ENCODE measurements around the gene LRMDA.

DNA sequence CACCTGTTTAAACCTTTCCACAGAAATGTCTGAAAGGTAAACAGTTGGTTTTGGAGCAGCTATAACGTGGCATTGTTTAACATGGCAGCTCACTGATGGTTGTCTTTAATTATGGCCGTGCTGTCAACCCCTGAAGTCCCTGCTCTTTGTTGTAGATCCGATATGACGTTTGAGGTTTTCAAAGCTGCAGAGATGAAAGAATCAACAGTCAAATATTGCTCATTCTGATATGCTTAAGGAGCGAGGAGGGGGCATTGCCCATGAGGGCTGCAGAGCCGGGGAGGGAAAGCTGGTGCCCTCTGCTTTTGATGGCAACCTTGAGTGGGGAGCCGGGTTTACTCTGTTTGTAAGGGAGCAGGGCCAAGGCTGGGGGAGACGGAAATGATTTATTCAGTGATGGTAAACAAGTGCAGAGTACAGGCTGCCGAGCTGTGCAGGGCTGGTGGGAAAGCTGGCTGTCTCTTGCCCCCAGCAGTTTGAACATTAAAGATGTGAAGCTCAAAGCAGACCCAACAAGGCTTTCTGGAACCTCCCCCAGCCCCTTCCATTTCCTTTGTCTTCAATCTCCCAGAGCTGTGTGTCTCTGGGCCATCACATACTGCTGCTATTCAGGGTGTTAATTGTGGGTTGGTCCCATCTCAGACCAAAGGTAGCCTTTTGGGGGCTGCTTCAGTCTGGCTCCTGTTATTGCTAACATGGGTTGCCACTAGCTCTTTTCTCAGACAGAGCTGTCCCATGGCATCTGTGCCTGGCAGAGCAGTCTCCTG lies 345.5 kb downstream of the LRMDA start:
- TF ChIP-seq, protein P1, sequence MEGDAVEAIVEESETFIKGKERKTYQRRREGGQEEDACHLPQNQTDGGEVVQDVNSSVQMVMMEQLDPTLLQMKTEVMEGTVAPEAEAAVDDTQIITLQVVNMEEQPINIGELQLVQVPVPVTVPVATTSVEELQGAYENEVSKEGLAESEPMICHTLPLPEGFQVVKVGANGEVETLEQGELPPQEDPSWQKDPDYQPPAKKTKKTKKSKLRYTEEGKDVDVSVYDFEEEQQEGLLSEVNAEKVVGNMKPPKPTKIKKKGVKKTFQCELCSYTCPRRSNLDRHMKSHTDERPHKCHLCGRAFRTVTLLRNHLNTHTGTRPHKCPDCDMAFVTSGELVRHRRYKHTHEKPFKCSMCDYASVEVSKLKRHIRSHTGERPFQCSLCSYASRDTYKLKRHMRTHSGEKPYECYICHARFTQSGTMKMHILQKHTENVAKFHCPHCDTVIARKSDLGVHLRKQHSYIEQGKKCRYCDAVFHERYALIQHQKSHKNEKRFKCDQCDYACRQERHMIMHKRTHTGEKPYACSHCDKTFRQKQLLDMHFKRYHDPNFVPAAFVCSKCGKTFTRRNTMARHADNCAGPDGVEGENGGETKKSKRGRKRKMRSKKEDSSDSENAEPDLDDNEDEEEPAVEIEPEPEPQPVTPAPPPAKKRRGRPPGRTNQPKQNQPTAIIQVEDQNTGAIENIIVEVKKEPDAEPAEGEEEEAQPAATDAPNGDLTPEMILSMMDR (conservative IDR thresholded peaks at IDR 0.05; ENCODE audit: low read length): no peak
- TF ChIP-seq EZH2phosphoT487 (IDR thresholded peaks at IDR 0.05; ENCODE audit: borderline replicate concordance, low read depth, low read length): no peak

Measured in OCI-LY7 (cell line).